Thyroid gland (tissue), 4 donors: ENCODE data around the gene CBY3.
"Not testable (repeated sequence)": the region's sequence is repeated elsewhere in the genome, so short reads cannot be mapped to it uniquely, and the experiment has no call there.

Experiments used
- POLR2A ChIP-seq, 2 donors: fragments of 450-650 bp; IDR thresholded peaks; one replicate each; pipeline ENCODE4 v1.6.1; 2017; ENCODE audit warnings: antibody characterized with exemption in 2 of 2, mild to moderate bottlenecking in 2 of 2, moderate library complexity in 1 of 2
- TF ChIP-seq, protein P1 (sequence below), 6 experiments: fragments of 200-600 bp in 3 of 6; fragments of 450-650 bp in 3 of 6; sonication (generic) in 3 of 6; IDR thresholded peaks; one replicate each; pipeline ENCODE4 v1.5.1; 2016 to 2019; ENCODE audit warnings: antibody characterized with exemption in 6 of 6, mild to moderate bottlenecking in 2 of 6, inconsistent platforms in 1 of 6, moderate library complexity in 1 of 6

DNA sequence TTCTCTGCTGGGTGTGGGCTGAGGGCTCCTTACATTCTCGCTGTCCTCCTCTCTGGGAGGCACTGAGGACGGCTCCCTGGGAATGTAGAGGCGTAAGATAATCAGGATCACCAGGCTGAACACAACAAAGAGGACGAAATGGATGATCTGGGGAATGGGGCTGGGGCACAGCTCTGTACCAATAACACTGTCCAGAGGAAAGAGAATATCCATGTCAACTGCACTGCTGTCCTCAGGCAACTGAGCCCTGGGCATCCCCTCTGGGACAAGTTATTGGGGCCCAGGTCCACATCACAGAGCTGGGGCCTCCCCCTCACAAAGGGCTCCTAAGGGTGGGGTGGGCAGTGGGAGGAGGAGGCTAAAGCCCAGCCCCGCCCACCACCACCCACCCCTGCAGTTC, 36.1 kb downstream of the CBY3 start:
- TF ChIP-seq, protein P1, sequence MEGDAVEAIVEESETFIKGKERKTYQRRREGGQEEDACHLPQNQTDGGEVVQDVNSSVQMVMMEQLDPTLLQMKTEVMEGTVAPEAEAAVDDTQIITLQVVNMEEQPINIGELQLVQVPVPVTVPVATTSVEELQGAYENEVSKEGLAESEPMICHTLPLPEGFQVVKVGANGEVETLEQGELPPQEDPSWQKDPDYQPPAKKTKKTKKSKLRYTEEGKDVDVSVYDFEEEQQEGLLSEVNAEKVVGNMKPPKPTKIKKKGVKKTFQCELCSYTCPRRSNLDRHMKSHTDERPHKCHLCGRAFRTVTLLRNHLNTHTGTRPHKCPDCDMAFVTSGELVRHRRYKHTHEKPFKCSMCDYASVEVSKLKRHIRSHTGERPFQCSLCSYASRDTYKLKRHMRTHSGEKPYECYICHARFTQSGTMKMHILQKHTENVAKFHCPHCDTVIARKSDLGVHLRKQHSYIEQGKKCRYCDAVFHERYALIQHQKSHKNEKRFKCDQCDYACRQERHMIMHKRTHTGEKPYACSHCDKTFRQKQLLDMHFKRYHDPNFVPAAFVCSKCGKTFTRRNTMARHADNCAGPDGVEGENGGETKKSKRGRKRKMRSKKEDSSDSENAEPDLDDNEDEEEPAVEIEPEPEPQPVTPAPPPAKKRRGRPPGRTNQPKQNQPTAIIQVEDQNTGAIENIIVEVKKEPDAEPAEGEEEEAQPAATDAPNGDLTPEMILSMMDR (IDR thresholded peaks at IDR 0.05): not testable (repeated sequence)
- TF ChIP-seq POLR2A (IDR thresholded peaks at IDR 0.05): not testable (repeated sequence)
